Measurements from ENCODE around the gene KLC1.

GRCh38 chr14:103646189-103646588 is 17.2 kb downstream of the KLC1 start:
- TF ChIP-seq CTCF (IDR thresholded peaks at IDR 0.05) (no peak), EP300 (IDR thresholded peaks at IDR 0.05; ENCODE audit: low read depth) (no peak), POLR2AphosphoS5 (IDR thresholded peaks at IDR 0.05) (no peak), POLR2A (IDR thresholded peaks at IDR 0.05) (no peak)

Data from transverse colon (tissue), 4 donors.